Sigmoid colon (tissue), 4 donors: ENCODE measurements around the gene PXDN.

Experiments used
- EP300 ChIP-seq, 4 donors: sonication (generic); formaldehyde crosslinking; IDR thresholded peaks; one replicate each; pipeline ENCODE4 v1.6.1; 2017; ENCODE audit warnings: antibody characterized with exemption in 4 of 4
- TF ChIP-seq, protein P1 (sequence below), 4 experiments: fragments of 450-650 bp in 3 of 4; fragments of 200-600 bp in 1 of 4; IDR thresholded peaks; one replicate each; pipeline ENCODE4 v1.5.1; 2016 to 2019; ENCODE audit warnings: antibody characterized with exemption in 4 of 4, mild to moderate bottlenecking in 3 of 4, moderate library complexity in 2 of 4

- TF ChIP-seq, protein P1, sequence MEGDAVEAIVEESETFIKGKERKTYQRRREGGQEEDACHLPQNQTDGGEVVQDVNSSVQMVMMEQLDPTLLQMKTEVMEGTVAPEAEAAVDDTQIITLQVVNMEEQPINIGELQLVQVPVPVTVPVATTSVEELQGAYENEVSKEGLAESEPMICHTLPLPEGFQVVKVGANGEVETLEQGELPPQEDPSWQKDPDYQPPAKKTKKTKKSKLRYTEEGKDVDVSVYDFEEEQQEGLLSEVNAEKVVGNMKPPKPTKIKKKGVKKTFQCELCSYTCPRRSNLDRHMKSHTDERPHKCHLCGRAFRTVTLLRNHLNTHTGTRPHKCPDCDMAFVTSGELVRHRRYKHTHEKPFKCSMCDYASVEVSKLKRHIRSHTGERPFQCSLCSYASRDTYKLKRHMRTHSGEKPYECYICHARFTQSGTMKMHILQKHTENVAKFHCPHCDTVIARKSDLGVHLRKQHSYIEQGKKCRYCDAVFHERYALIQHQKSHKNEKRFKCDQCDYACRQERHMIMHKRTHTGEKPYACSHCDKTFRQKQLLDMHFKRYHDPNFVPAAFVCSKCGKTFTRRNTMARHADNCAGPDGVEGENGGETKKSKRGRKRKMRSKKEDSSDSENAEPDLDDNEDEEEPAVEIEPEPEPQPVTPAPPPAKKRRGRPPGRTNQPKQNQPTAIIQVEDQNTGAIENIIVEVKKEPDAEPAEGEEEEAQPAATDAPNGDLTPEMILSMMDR (IDR thresholded peaks at IDR 0.05), result no peak
- no peak for TF ChIP-seq EP300 (IDR thresholded peaks at IDR 0.05)
These were observed 4.6 kb upstream of the PXDN start for GRCh38 chr2:1748741-1749488.
